GM06990 (cell line): ENCODE results near the gene REX1BD.

ENCODE experiments used
- DNase-seq: peaks from one replicate; pipeline ENCODE4 v3.0.0-alpha.2; 2011; ENCODE audit not compliant: insufficient read length; ENCODE audit errors: extremely low read depth
- H3K27me3 ChIP-seq: replicated peaks from 2 replicates; pipeline ENCODE4 v1.6.0; 2011; ENCODE audit warnings: low read length; ENCODE audit not compliant: control insufficient read depth, insufficient read depth
- H3K36me3 ChIP-seq: 2 replicates; pipeline ENCODE4 v1.5.1; 2011; ENCODE audit warnings: low read length; ENCODE audit not compliant: control insufficient read depth, insufficient read depth
- H3K4me3 ChIP-seq: replicated peaks from 2 replicates; pipeline ENCODE4 v1.5.1; 2011; ENCODE audit warnings: low read depth, mild to moderate bottlenecking, control low read depth, low read length
- CTCF ChIP-seq: IDR thresholded peaks from 2 replicates; pipeline ENCODE4 v1.5.1; 2011; ENCODE audit warnings: low read length, control low read depth, mild to moderate bottlenecking, inconsistent platforms; ENCODE audit not compliant: insufficient read depth, poor library complexity, severe bottlenecking

The REX1BD gene

DNA sequence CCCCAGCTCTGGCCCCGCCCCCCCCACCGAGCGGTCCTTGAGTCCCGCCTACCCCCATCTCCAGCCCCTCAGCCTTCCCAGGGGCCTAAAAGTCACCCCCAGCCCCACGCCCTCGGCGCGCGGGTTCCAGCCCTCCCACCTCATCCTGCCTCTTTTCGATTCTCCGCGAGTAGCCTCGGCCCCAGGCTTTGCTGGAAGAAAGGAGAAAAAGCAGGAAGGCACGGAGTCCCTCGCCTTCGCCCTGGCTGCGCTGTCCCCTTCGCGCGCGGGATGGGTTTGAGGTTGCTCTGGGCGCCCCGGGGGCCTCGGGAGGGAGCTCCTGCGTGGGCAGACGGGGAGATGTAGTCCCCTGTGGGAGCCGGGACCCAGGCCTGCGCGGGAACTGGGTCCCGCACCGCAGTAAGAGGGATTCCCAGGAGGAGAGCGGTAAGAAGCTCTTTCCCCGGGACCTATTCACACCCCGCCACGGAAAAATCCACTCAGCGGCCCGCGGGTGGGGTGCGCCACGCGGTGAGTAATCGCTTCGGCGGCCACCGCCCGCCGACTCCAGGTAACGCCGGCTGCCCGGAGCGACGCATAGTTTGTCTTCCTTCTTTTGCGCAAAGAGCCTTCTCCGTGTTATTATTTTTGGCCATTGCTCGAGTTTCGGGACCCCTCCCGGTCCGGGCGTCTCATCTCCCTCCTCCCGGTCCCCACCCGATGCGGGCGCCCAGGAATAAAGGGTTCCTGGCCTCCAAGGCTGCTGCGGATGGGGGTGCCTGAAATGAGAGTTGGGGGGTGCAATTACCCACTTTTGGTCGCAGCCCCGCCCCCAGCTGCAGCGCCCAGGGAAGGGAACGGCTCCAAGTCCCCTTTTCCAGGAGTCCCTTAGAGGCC is 18.9 kb downstream of the REX1BD start:
- TF ChIP-seq CTCF, result no peak
- DNase-seq, result no peak
- no peak overlapping the region for H3K4me3 ChIP-seq

DNA sequence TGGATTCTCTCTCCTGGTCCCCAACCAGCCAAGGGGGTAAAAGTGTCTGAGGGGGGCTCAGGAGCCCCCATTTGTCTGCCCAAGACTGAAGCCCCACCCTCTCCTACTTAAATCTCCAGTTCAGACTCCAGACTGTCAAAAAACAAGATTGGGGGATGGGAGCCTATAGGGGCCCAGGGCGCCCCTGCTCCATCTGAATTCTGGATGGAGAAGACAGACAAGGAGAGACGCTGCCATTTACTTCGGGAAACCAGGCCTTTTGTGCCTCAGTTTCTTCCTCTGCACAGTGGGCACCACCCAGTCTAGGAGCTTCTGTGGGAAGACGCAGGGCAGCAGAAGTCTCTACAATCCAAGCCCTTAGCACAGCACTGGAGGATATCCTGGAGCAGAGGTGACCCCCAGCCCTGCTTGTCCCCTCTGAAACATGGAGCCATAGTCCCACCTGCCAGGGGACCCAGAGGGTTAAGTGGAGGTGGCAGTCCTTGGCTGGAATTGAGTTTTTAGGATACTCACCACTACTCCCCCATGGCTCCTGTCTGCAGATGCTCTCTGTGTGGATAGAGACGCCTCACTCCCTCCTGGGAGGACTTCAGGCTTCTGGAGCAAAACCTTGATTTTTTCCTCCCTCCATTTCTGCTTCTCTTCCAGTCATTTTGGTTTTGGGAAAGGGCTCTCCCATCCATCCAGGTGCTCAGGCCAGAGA is 19.7 kb downstream of the REX1BD start:
- H3K36me3 ChIP-seq, result no peaks in the 10 kb centered on the region
- no peak overlapping the region for H3K4me3 ChIP-seq
- peaks cover 13% of the 10 kb centered on the region for H3K27me3 ChIP-seq
- no peak for TF ChIP-seq CTCF
- no peak for DNase-seq

More for the DNA sequence above, 18.9 kb downstream of the REX1BD start:
- Histone ChIP-seq H3K27me3 (peaks cover 13% of the 10 kb centered on the region), H3K36me3 (no peaks in the 10 kb centered on the region)

- Histone ChIP-seq H3K27me3 (peaks cover 13% of the 10 kb centered on the region), H3K4me3 (no peak overlapping the region), H3K36me3 (no peaks in the 10 kb centered on the region)
- no peak for DNase-seq
- no peak for TF ChIP-seq CTCF
Observed at GRCh38 chr19:18608805-18609716, 20.5 kb downstream of the REX1BD start.

DNA sequence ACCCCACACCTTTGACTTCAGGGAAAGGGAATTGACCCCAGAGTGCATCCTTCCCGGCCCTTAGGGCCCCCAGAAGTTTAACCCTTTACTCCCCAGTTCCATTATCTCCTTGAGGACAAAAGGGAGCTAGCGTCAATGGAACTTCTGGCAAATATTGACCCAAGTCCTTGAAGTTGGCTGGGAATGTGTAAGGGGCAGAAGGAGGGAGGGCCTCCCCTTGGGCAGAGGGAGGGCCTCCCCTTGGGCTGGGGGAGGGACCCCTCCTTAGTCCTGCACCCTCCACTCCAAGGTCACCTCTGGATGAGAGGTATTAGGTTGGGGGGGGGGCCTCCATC is 21.1 kb downstream of the REX1BD start:
- H3K27me3 ChIP-seq, result peaks cover 15% of the 10 kb centered on the region

GRCh38 chr19:18610245-18610555 is 21.6 kb downstream of the REX1BD start:
- DNase-seq, result no peak
- no peak overlapping the region for H3K4me3 ChIP-seq

More for the DNA sequence above, 21.1 kb downstream of the REX1BD start:
- no peak for DNase-seq
- Histone ChIP-seq H3K4me3 (no peak overlapping the region), H3K36me3 (no peaks in the 10 kb centered on the region)
- TF ChIP-seq CTCF, result no peak

More at GRCh38 chr19:18610245-18610555, 21.6 kb downstream of the REX1BD start:
- TF ChIP-seq CTCF, result no peak
- H3K36me3 ChIP-seq, result no peaks in the 10 kb centered on the region
- peaks cover 14% of the 10 kb centered on the region for H3K27me3 ChIP-seq
